Activated gamma-delta T cell treated with anti-CD3 and anti-CD28 coated beads, Interleukin-2, amount 50 U/mL, for 16 hours (primary cell): ENCODE results near the gene PTPN22.

Experiments
- DNase-seq: peaks from one replicate; pipeline ENCODE4 v3.0.0-alpha.2; 2020; ENCODE audit warnings: low read depth

Gene PTPN22

DNA sequence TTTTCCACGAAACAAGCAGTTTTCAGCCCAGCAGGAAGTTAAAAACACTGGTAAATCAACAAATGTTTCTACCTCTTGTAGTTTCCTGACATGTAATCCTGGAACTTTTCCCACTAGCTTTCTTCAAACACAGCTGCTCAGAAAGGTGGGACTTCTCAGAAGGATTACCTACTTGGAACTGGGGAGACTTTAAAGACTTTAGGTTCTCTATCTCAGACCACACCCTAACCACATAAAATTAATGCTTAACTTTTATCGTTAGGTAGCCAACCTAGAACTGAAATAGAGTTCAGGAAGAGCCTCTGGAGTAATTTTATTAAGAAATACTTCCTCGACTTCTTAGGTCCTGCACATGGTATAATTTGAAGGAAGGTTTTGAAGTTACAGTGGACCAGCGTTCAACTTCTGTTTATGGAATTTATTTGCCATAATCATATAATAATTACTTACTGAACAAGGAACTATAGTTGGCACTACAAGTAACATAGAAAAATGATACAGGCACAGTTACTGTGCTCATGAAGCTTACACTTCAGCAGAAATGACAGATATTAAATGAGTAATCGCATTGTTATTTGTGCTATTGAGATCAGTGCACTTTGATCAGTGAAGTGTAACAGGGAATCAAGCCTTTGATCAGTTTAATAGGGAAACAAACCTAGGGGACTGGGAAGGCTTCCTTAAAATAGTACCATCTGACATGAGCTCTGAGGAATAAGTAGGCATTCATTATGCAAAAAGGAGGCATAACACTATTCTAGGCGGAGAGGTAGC, 16.1 kb upstream of the PTPN22 start, which contains the start of gene BCL2L15:
Gene BCL2L15, minus strand, starts transcription at position 180 of the 774 bp plus-strand sequence. CDS start 206 bp downstream, outside the sequence.
- no peak for DNase-seq

- no peak for DNase-seq
Observed at GRCh38 chr1:113886417-113887401, 15.2 kb upstream of the PTPN22 start.

DNA sequence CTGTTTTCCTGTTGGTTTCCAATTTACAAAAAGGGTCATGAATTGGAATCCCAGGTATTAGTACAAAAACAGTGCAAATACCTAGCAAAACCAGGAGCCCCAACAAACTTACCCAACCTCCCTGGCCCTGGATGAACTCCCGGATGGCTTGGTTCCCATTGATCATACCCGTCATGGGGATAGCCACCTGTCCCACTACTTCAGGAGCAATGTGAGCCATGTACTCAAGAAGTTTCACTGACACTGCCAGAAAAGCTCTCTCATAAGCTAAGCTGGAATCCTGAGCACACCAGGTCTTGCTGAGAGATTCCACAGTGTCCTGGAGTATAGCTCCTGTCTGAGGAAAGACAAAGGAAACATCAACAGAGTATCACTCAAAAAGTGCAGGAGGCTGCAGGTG, 10.1 kb upstream of the PTPN22 start:
- DNase-seq = no peak

- no peak for DNase-seq
Observed at GRCh38 chr1:113879739-113880038, 8.2 kb upstream of the PTPN22 start.

GRCh38 chr1:113876176-113876575, 4.7 kb upstream of the PTPN22 start:
- no peak for DNase-seq

- DNase-seq = no peak
Observed at GRCh38 chr1:113875714-113876113, 4.2 kb upstream of the PTPN22 start.

- no peak for DNase-seq
Observed at GRCh38 chr1:113874012-113874879, 2.7 kb upstream of the PTPN22 start.

GRCh38 chr1:113872219-113872935, 865 bp upstream of the PTPN22 start:
- no peak for DNase-seq

- DNase-seq = no peak
Observed at GRCh38 chr1:113870778-113871177, 734 bp downstream of the PTPN22 start.

- DNase-seq = no peak
Observed at GRCh38 chr1:113868387-113869083, 3.0 kb downstream of the PTPN22 start.

DNA sequence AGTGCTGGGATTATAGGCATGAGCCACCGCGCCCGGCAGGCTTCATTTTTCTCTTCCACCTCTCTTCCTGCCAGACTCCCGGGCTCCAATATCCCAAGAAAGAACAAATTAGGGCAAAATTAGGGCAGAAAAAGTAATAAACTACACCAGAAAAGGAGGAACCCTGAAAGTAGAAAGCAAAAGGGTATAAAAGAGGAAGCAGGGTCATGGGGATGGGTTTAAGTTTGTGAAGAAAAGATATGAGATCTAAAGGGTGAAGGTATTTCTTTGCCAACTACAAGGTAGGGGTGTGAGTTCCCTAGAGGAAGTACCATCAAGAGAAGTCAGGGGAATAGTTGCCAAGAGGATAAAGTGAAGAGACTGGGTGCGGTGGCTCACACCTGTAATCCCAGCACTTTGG, 9.9 kb downstream of the PTPN22 start:
- DNase-seq = no peak

- no peak for DNase-seq
Observed at GRCh38 chr1:113860891-113861290, 10.6 kb downstream of the PTPN22 start.

GRCh38 chr1:113859478-113860175, 11.9 kb downstream of the PTPN22 start:
- DNase-seq = no peak

- DNase-seq = no peak
Observed at GRCh38 chr1:113858982-113859381, 12.5 kb downstream of the PTPN22 start.

- no peak for DNase-seq
Observed at GRCh38 chr1:113858418-113858817, 13.1 kb downstream of the PTPN22 start.

- DNase-seq = no peak
Observed at GRCh38 chr1:113857776-113858175, 13.7 kb downstream of the PTPN22 start.

DNA sequence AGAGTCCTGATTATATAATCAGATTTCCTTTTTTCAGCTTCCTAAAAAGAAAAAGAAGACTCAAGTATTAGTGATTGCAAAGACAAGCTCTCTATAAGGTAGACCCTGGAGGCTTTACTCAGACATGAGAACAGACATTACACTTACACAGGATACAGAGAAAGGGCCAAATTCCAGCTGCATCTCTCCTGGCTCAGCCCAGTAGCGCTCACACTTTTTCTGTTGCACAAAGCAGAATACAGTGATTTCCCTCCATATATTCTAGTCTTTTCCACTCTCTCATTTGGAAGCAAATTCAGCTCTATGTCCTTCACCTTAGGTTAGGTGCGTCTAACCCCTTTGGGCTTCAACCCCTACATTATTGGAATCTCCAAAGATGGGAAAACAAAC, 15.1 kb downstream of the PTPN22 start:
- DNase-seq = no peak

DNA sequence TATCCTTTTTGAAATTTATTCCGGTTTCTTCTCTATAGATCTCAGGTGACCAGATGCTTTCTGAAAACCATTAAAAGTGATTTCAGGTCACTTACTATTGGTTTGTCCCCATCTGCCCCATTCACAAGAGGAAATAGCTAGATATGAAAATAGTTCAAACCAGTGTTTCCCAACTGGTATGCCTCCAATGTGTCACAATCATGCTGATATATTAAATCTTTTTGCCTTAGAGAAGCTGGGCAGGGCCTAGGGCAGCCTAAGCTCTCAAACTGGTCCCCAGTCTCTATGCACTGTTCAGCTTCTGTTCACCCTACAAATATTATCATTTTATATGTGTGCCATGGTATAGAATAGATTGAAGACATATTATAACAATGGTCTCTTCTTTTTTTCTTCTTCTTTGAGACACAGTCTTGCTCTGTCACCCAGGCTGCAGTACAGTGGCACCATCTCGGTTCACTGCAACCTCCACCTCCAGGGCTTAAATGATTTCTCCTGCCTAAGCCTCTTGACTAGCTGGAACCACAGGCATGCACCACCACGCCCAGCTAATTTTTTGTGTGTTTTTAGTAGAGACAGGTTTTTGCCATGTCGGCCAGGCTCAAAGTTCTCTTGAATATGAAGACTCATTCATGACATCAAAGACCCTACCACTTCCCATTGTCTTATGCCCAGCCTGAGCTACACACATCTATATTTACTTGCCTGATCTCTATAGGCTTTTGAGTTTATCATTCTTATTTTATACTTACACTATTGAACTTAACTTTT, 15.7 kb downstream of the PTPN22 start:
- DNase-seq = no peak

- DNase-seq = no peak
Observed at GRCh38 chr1:113854234-113854633, 17.3 kb downstream of the PTPN22 start.
